ENCODE results near the gene CACNG5.
A peak's percentile ranks its signal among the peaks of the same experiment; 100 is the strongest.

The CACNG5 gene

DNA sequence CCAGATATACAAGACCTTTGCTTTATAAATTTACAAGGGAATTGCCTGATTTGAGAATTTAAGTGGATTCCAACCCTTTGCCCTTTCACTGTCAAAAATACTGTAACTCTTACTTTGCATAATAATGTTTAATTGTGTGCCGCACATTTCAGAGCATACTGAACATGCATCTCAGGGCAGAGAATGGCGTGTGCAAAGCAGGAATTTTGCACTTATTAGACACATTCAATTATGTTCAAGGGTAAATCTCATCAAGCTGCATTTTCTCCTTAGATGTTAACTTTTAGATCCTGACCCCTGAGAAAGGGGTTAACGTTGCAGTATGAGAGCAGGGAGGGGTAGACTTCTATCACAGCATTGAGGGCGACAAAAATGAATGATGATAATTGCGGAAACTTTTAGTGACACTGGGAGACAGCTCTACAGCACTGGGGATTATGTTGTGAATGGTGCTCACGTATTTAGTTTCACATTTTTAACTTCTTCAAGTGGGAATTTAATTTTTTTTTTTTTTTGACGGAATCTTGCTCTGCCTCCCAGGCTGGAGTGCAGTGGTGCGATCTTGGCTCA lies 75.0 kb downstream of the CACNG5 start:
- no peak for DNase-seq

DNA sequence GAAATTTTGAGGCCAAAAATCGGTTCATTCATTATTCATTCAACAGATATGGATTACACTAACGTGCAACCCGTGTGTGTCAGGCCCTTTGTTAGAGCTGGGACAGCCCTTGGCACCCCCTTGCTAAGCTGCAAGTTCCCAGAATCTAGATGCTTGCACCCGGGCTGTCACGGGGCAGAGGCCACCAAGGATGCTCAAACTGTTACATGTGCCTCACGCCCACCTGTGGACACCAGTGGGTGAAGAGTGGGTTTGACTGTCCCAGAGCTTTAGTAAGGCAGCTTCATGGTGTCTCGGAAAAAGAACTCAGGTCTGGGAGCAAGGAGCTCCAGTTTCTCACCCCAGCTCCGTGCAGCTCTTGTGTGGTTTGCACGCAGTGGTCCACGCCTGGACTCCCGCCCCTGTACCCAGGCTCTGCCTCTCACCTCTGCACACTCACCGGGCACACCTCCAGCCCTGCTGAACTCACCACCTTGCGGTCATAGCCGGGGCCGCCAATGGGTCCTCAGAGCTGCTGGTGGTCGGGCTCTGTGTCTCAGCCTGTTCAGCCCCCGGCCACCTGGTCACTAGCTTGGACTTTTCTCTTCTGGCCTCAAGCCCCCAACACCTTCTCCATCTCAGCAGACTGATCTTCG lies 75.9 kb downstream of the CACNG5 start:
- no peak for DNase-seq

DNA sequence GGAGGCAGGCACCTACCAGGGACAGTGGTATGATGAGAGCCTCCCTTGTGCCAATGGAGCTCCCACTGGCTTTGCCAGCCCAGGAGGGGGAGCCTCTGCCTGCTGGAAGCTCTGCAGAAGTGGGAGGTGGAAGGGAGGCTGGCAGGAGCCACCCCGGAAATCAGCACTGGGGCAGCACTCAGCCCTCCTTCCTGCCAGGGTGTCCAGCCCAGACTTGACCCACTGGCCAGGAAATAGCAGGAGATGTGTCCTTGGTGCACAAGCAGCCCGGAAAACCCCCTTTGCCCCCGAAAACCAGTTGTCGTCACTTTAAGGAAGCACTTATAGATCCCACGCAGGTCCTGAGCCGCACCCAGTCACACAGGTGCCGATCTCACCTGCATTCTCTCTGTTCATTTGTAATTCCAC lies 80.3 kb downstream of the CACNG5 start:
- DNase-seq = peak; percentile 60

DNA sequence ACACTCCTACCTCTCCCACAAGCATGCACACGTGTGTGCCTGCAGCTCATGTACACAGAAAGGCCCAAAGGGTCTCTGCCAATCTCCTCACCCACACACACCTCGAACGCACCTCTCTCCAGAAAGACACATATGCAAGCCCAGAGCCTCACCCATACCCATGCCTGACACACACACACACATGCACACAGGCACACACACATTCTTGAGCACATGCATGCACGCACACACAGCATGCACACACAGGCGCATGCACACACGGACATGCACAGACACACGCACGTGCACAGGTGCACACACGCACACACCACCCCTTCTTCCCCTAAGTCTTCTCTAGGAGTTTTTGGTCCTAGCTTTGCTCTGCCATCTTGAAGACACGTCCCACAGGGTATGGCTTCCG lies 80.9 kb downstream of the CACNG5 start:
- no peak for DNase-seq

DNA sequence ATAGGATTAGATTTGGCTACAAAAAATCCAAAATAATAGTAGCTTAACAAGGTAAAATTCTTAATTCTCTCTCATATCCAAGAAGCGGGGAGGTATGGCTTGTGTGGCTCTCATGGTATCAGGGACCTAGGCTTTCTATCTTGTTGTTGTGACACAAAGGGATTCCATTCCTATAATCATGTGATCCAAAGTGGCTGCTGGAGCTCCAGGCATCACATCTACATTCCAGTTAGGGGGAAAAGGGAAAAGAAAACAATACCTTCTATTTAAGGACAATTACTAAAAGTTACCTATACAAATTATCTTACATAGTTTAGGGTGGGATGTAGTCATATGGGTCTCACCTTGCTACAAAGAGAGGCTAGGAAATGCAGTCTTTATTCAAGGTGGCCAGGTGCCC lies 82.0 kb downstream of the CACNG5 start:
- DNase-seq = no peak

DNA sequence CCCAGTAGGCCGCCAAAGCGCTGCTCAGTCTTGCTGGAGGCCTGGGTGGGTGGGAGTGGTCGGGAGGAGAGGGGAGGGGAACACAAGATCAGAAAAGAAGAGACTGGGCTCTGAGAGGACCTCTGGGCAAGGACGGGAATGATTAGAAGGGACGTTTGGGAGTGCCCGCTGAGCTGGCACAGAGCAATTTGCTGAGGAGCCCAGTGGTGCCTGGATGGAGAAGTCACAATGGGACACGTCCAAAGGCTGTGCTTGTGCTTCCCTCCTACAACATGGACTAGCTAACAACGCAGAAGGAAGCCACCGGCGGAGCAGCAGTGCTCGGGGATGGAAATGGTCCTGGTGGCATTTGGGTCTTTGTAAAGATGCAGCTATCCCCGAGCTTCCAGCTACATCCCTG lies 84.0 kb downstream of the CACNG5 start:
- no peak for DNase-seq

DNA sequence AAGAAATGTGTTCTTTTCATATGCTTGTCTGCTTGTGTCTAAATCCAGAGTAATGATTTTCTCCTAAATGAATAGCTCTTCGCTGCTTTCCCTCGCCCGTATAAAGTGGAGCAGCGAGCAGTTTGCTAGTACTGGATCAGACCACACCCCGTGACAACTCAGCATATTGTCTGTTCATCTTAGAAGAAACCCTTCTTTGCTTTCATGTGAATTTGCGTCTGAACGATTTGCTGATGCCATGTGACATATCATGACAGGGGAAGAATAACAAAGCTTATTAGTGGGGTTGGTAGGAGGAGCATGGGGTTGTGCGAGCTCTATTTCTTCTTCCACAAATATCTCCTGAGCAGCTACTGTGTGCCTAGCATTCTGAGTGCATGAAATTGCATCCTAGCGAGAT lies 85.5 kb downstream of the CACNG5 start:
- no peak for DNase-seq

DNA sequence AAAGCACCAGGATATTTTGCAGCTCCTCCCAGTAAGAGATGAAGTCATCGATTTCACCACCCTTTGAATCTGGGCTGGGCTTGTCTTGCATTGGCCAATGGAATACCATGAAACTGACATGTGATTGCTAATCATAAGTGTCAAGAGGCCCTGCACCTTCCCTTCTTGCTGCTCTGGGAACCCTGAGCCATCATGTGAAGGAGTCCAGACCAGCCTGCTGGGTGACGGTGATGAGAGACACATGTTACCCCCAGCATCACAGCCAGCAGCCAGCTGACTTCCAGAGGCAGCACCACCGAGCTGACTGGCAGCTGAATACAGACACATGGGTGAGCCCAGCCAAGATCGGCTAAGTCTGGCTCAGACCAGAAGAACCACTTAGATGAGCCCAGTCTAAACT lies 86.0 kb downstream of the CACNG5 start:
- no peak for DNase-seq

DNA sequence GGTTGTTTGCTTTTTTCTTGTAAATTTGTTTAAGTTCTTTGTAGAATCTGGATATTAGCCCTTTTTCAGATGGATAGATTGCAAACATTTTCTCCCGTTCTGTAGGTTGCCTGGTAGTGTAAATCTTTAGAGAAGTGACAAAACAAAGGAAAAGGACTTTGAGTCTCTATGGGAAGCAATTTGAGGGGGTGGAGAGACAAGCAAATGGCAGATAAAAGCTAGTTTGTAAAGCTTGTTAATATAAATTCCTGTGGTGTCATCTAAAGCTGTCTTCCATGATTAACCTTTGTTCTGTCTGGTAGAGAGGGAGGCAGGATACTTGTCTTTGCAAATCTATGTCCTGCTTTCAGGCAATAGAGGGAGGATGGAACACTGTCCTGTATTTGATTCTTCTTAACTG lies 89.0 kb downstream of the CACNG5 start:
- no peak for DNase-seq

DNA sequence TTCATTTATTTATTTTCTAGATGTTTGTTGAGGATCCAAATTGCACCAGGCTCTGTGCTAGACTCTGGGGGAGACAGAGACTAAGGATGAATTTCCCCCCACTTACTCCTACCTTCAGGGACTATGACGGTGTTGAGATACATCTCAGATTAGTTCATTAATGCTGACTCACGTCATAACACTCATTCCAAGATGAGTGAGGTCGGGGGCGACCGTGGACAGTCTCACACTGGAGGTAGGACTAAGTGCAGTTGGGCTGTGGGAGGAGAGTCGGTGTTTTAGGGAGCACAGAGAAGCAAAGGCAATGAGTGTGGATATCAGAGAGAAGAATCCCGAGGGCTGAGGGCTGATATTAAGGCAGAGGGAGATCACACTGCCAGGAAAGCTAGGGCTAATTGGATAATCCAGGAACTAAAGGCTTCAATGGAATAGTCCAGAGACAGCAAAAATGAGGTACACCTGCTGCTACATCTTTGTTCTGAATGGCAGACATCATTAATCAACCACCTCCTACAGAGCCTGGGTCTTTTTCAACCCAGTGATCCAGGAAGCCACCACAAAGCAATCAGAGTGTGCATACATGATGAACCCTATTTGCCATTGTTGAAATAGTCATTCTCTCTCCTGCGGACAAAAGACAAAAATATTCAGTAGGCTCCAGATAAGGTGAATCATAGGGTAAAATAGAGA lies 91.0 kb downstream of the CACNG5 start:
- no peak for DNase-seq

DNA sequence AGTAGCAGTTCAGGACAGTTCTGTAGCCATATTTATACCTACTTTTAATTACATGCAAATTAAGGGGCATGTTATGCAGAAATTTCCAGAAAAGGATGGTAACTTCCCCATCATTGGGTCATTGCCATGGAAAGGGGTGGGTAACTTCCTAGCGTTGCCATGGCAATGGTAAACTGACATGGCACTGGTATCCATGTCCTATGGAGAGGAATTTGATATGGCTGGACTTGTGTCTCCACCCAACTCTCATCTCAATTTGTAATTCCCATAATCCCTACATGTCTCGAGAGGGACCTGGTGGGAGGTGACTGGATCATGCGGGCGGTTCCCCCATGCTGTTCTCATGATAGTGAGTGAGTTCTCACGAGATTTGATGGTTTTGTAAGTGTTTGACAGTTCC lies 94.0 kb downstream of the CACNG5 start:
- peak; percentile 13 for DNase-seq

DNA sequence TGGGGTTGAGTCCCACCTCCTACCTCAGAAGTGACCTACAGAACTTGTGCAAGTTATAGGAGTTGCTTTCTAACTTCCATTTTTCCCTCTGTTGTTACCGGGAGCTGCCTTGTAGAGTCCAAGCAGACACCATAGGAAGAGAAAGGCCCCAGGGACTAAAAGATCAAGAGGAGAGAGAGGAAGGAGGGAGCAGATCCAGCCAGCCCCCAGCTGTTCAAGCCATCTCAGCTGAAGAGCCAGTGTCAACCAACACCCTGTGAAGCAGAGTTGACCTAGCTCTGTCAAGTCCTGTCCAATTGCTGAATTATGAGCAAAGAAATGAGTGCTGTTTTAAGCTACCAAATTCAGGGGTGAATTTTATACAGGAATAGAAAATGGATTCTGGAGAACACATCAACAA lies 94.7 kb downstream of the CACNG5 start:
- no peak for DNase-seq

DNA sequence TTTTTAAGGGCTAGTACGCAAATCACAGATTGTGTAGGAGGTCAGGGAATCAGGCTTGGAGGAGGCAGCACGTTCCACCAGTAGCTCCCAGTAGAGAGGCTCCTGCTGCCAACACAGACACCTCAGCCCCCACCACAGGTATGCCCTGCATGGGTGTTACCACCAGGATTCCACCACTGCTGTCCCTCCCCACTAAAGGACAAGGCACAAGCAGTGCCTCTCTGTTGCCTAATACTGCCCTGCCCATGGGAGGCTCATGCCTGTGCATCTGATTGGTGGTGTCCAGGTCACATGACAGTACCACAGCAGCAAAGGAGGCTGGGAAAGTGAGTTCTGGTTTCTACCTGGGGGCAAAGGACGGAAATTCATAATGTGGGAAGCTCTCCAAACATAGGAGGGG lies 96.0 kb downstream of the CACNG5 start:
- DNase-seq = peak; percentile 6

DNA sequence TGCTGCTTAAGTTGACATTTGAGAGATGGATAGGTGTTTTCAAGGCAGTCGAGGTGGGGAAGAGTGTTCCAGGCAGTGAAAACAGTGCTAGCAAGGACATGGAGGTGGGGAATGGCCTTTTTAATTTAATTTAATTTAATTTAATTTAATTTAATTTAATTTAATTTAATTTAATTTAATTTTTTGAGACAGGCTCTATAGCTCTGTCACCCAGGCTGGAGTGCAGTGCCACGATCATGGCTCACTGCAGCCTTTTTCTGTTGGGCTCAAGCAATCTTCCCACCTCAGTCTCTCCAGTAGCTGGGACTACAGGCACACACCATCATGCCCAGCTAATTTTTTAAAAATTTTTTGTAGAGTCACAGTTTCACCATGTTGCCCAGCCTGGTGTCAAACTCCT lies 97.4 kb downstream of the CACNG5 start:
- no peak for DNase-seq

DNA sequence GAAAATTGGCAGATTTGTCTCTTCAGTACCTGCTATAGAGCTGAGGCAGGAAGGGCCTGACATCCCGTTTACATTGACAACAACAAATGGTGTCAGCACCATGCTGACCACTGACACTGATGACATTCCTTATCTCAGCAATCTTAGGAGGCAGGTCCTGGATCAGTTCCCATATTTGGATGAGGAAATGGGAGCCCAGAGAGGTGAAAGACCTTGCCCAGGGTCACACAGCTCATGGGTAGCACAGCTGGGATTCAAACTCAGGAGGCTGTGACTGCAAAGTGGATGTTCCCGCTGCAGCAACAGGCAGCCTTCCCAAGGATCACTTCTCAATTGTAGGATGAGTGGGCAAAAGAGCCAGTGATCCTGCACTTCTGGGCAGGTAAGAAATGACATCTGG lies 99.1 kb downstream of the CACNG5 start:
- DNase-seq = no peak
